ENCODE results near the gene FAM117A. TPM values are rescaled to one million over a fixed set of nuclear protein-coding genes. Genes with fewer than 3 reads are reported as not detected.

Gene FAM117A
- total and polyA plus RNA-seq, 12 donors, result 4.6 to 16.3 (median 10.3) TPM

DNA sequence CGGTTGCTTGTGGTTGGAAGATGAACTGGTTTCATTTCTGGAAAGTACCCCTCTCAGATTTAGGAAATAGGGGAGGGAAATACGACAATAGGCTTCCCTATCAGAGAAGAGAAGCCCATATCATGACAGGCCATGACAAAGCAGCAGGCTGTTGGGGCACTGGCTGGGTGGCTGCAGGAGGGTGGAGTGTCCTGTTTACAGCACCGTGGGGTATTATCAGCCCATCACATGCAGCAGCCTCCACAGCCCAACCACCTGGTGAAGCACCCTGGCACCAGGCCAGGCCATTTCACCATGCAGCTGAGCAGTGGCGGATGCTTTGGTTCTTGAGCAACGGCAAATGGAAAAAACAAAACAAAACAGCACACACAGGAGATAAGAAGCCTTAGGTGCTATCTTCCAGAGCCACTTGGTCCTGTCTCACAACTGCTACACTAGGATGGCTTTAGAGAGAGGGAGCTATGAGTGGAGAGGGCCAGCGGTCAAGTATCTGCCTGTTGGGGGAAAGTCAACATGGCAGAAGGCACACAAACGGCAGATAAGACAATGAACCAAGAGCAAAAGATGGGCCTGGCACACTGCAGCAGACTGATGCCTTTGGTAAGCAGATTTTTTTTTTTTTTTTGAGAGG, 24.2 kb downstream of the FAM117A start:
- H3K9me3 ChIP-seq (replicated peaks in 1 of 3), result no peaks in the 10 kb centered on the region
- peak; percentile 54 to 94 (median 81) for DNase-seq
- H3K27me3 ChIP-seq, result no peaks in the 10 kb centered on the region
- intact Hi-C loops (cut with DNase I), result no loop called here
- WGBS, 4 donors, result 46 to 59% (median 56%) methylated on average over 7 of the region's 7 CpGs
- TF ChIP-seq, protein P1, sequence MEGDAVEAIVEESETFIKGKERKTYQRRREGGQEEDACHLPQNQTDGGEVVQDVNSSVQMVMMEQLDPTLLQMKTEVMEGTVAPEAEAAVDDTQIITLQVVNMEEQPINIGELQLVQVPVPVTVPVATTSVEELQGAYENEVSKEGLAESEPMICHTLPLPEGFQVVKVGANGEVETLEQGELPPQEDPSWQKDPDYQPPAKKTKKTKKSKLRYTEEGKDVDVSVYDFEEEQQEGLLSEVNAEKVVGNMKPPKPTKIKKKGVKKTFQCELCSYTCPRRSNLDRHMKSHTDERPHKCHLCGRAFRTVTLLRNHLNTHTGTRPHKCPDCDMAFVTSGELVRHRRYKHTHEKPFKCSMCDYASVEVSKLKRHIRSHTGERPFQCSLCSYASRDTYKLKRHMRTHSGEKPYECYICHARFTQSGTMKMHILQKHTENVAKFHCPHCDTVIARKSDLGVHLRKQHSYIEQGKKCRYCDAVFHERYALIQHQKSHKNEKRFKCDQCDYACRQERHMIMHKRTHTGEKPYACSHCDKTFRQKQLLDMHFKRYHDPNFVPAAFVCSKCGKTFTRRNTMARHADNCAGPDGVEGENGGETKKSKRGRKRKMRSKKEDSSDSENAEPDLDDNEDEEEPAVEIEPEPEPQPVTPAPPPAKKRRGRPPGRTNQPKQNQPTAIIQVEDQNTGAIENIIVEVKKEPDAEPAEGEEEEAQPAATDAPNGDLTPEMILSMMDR (IDR thresholded peaks at IDR 0.05), result no peak
- TF ChIP-seq POLR2A (IDR thresholded peaks at IDR 0.05), result no peak
- peaks cover 6 to 45% of the 10 kb centered on the region in 2 donors for H3K4me1 ChIP-seq (replicated peaks in 1 of 2)
- no peaks in the 10 kb centered on the region for H3K36me3 ChIP-seq (replicated peaks in 1 of 2)
- H3K27ac ChIP-seq, result peak overlapping the region in 2 of 5 donors; percentile 37 to 41
- no peak overlapping the region for H3K4me3 ChIP-seq

DNA sequence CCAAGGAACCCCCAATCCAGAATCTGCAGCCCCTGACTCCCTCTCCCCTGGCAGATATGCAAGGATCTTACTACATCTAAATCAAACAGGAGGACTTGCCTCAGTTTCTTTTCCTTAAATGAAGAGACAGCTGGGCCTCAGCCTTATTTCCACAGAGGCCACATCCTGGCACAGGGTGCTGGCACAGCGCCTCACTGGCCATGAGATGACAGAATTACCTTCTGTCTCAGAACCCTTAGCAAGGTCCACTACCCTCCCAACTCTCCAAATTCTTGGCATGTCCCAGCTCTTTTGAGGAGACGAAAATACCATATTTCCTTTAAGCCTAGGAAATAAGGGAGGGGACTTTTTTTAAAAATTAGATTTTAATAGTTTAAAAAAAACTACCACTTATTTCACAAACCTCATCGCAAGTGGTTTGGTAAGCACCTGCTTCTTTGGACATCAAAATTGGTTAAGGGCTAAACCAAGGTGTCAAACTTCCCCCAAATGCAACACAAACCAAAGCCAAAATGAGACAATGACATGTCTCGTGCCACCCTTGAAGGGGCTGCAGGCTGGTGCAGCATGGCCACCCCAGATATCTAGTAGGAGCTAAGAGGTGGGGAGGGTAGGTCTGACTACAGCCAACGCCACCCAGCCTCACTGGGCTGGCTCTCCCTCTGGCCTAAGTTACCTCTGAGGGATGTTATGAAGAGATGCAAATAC, 25.3 kb downstream of the FAM117A start:
- H3K27me3 ChIP-seq, result no peaks in the 10 kb centered on the region
- peak overlapping the region in 1 of 5 donors; percentile 20 for H3K27ac ChIP-seq
- peak in 6 of 7 donors; percentile 38 to 65 (median 53) for DNase-seq
- peaks cover 6 to 40% of the 10 kb centered on the region in 2 donors for H3K4me1 ChIP-seq (replicated peaks in 1 of 2)
- TF ChIP-seq, protein P1 (IDR thresholded peaks at IDR 0.05), result no peak
- no peak for TF ChIP-seq POLR2A (IDR thresholded peaks at IDR 0.05)
- H3K36me3 ChIP-seq (replicated peaks in 1 of 2), result no peaks in the 10 kb centered on the region
- WGBS, 4 donors, result 69 to 72% (median 70%) methylated on average over 5 of the region's 5 CpGs
- intact Hi-C loops (cut with DNase I), result no loop called here
- H3K4me3 ChIP-seq, result no peak overlapping the region
- no peaks in the 10 kb centered on the region for H3K9me3 ChIP-seq (replicated peaks in 1 of 3)

DNA sequence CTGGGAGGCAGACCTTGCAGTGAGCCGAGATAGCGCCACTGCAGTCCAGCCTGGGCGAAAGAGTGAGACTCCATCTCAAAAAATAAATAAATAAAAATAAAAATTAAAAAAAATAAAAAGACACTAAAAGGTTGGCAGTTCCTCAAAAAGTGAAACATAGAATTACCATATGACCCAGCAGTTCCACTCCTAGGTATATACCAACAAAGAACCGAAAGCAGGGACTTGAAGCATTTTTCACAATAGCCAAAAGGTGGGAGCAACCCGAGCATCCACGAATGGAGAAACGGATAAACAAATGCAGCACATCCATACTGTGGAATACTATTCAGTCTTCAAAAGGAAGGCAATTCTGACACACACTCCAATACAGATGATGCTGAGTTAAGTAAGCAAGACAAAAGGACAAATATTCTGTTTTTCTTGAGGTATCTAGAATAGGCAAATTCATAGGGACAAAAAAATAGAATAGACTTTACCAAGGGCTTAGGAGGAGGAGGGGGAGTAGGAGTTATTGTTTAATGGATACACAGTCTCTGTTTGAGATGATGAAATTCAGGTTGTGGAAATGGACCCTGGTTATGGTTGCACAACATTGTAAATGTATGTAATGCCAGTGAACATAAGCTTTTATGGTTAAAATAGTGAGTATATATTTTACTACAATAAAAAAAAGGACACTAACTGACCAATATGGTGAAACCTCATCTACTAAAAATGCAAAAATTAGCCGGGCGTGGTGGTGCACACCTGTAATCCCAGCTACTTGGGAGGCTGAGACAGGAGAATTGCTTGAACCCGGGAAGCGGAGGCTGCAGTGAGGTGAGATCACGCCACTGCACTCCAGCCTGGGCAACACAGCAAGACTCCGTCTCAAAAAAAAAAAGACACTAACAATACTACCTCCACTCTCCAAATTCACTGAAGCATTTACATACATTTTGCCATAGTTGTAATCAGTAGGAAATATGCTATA, 29.1 kb downstream of the FAM117A start:
- intact Hi-C loops (cut with DNase I), result no loop called here
- H3K27me3 ChIP-seq, result no peaks in the 10 kb centered on the region
- WGBS, 4 donors, result 87 to 94% (median 89%) methylated on average over 13 of the region's 13 CpGs
- no peaks in the 10 kb centered on the region for H3K9me3 ChIP-seq (replicated peaks in 1 of 3)
- TF ChIP-seq, protein P1 (IDR thresholded peaks at IDR 0.05), result no peak
- TF ChIP-seq POLR2A (IDR thresholded peaks at IDR 0.05), result no peak
- no peaks in the 10 kb centered on the region for H3K36me3 ChIP-seq (replicated peaks in 1 of 2)
- peaks cover 15 to 25% of the 10 kb centered on the region in 2 donors for H3K4me1 ChIP-seq (replicated peaks in 1 of 2)
- no peak overlapping the region for H3K4me3 ChIP-seq
- no peak overlapping the region for H3K27ac ChIP-seq
- no peak for DNase-seq

DNA sequence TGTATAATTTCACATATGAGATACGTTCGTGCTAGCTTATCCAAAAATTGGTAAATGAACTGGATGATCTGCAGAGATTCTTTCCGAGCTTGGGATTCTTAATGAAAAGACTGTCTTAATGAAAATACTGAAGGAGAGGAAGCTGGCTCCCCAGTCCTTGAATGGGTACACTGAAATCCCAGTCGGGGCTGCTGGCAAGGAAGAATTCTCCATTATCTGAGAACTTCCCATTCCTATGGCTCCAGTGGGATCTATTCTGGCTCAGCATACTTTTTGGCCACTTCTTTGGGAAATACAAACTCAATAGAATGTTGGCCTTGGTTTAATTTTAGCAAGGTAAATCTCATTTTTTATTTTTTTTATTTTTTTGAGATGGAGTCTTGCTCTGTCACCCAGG, 32.5 kb downstream of the FAM117A start:
- H3K9me3 ChIP-seq (replicated peaks in 1 of 3), result no peaks in the 10 kb centered on the region
- peaks cover 10 to 28% of the 10 kb centered on the region in 2 donors for H3K4me1 ChIP-seq (replicated peaks in 1 of 2)
- H3K4me3 ChIP-seq, result no peak overlapping the region
- H3K27ac ChIP-seq, result peak overlapping the region in 3 of 5 donors; percentile 70 to 78 (median 71)
- no peaks in the 10 kb centered on the region for H3K27me3 ChIP-seq
- intact Hi-C loops (cut with DNase I), result no loop called here
- TF ChIP-seq, protein P1 (IDR thresholded peaks at IDR 0.05), result no peak
- TF ChIP-seq POLR2A (IDR thresholded peaks at IDR 0.05), result no peak
- DNase-seq, result no peak
- H3K36me3 ChIP-seq (replicated peaks in 1 of 2), result no peaks in the 10 kb centered on the region
- 64 to 81% (median 76%) methylated on average over 4 of the region's 4 CpGs for WGBS, 4 donors

Measured in adrenal gland (tissue), 12 donors.